G401 (cell line): ENCODE results near the gene RHOF. TPM values are rescaled to one million over a fixed set of nuclear protein-coding genes. Genes with fewer than 3 reads are reported as not detected.
"Not testable (repeated sequence)": the region's sequence is repeated elsewhere in the genome, so short reads cannot be mapped to it uniquely, and the experiment has no call there.

Experiments
- DNase-seq: peaks from one replicate; pipeline ENCODE4 v3.0.0-alpha.2; 2015; ENCODE audit warnings: low spot score
- in situ Hi-C: cut with HindIII; loops from 2 replicates; pipeline ENCODE4 v1.10.0; 2016; ENCODE audit warnings: low sequenced_read_pairs, mixed read lengths
- total RNA-seq: library from RNA; depleted of rRNA; stranded (reverse); fragments of >200 nt; shearing (Covaris generic); gene quantifications from 2 replicates; pipeline ENCODE4 v1.2.3, GENCODE V29; 2014

RHOF gene
- total RNA-seq, 1 experiment from 2014 or later: 35.3 TPM

DNA sequence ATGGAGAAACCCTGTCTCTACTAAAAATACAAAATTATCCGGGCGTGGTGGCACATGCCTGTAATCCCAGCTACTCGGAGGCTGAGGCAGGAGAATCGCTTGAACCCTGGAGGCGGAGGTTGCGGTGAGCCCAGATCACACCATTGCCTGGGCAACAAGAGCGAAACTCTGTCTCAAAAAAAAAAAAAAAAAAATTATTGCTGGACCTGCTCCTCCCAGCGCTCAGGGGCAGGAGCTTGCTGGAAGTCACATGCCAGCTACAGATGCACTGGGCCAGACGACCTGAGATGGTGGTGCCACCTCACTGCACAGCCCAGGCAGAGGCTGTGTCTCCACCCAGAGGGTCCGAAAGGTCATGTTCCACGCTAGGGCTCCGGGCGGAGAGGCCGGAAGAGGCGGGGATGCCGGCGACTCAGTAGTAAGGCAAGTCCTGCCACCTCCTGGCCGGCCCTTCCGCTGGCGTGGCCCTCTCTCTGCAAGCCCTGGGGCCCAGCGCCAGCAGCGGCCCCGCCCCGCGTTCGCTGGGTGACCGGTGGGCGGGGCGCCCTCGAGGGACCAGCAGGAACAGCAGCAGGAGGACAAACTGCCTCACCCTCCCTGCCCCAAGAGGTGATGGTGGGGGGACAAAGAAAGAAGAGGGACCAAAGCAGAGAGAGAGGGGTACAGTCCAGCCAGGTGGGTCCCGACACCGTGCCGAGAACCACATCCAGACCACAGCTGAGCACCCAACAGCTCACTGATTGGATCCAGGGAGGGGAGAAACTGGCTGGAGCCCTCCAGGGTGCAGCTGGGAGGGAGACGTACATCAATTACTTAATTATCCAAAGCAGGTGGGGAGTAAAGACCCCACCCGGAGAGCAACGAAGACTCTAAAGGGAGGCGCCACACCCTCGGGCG is 3.6 kb upstream of the RHOF start:
- in situ Hi-C loops: no loop called here
- DNase-seq: peak; percentile 77

DNA sequence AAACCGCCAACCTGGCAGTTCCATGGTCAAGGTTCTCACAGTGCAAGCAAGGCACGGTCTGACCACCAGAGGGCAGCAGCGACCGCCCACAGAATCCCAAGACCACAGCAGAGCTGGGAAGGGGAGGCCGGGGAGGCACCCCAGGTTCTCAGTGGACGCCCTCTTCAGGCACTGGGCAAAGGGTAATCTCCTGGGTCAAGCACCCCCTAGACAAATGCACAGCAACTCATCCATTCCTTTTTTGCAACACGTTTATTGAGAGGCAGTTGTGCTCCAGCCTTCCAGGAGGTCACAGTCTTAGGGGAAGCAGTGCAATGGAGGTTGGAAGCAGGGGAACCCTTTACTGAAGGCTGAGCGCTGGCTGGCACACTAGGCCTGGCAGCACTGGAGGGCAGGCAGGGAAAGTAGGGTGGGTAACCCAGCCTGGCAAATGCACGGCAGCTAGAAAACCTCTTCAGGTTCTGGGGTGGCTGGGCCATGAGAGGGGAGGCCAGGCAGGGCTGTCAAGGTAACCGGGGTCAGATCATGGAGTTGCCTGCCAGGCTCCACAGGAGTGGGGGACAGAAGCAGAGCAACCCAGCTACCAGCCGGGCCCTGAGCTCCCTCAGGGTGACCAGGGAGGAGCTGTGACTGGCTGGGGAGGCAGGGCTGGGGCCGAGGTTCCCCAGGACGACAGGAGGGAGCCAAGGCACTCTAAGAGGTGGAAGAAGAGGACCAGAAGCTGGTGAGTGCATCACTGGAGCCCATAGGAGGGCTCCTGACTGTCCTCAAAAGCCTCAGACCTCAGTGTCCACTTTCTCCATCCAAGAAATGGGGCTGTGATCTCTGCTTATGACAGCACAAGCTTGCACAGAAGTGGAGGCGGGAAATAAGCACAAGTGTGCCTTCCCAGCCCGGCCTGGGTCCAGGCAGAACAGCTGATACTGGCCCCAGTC is 1.8 kb upstream of the RHOF start:
- peak; percentile 94 for DNase-seq
- in situ Hi-C loops: no loop called here

DNA sequence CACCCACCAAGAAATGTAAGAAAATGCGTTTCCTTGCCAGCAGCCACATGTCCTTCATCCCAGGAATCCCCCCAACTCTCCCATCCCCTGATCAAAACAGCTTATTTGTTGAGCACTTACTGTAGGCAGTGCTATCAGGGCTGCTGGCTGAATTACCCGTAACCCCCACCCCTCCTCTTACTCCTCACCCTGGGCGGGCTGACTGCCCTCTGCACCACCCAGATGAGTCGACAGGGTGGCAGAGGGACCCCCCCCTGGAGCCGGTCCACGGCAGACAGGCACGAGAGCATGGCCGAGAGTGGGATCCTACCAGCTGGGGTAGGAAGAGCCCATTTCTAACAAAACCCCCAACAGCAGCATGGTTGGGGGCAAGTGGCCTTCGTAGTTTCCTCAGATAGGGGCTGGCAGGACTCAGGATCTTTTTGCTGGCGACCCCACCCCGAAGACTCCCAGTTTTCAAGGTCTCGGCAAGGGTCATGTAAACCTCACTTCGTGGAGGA is 1.1 kb upstream of the RHOF start:
- in situ Hi-C loops: no loop called here
- no peak for DNase-seq

GRCh38 chr12:121793838-121794533 is 498 bp upstream of the RHOF start:
- DNase-seq: peak; percentile 93

GRCh38 chr12:121792607-121793439 is 665 bp downstream of the RHOF start:
- in situ Hi-C loops: no loop called here

More at GRCh38 chr12:121793838-121794533, 498 bp upstream of the RHOF start:
- in situ Hi-C loops: no loop called here

GRCh38 chr12:121791671-121792551 is 1.6 kb downstream of the RHOF start:
- in situ Hi-C loops: no loop called here
- no peak for DNase-seq

More at GRCh38 chr12:121792607-121793439, 665 bp downstream of the RHOF start:
- DNase-seq: no peak

GRCh38 chr12:121790785-121791184 is 2.7 kb downstream of the RHOF start:
- DNase-seq, in situ Hi-C loops: not testable (repeated sequence)

DNA sequence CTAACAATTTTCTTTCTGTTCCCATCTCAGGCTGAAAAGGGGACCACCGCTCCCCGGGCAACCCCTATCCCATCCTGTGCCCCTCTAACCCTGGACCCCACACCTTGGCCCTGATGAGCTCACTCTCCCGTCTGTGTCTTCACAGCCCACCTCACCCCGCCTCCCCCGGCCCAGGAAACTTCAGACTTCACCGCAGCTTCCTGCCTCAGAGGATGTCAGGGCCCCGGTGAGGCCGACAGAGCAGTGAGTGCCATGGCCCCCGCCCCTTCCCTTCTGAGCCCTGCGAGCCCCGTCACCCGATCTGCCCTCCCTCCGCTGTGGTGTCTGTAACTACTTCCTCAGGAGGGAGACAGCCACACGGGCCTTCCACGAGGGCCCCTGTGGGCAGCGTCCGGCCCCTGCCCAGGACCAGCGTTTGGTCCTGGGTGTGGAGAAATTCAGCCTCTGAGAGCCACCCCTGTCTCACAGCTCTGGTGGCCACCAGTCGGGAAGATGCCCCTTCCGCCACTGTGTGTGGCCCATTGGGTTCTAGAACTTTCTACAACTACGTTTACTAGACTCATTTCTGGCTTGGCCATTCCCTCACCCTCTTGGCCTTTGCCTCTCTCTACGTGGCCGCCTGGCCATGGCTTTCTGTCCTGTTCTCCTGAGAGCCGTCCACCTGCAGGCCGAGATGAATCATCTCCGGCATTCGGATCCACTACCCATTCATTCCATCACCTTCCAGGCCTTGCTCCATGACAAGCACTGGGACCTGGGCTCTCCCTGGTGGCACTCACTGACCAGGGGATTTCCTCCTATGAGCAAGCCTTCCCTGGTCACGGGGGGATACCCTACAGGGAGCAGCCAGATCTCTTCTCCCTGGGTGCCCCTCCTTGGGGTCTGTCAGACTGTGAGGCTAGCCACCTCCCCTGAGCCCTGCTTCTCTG is 3.4 kb downstream of the RHOF start:
- in situ Hi-C loops: no loop called here
- DNase-seq: no peak

- DNase-seq: no peak
- in situ Hi-C loops: no loop called here
Measured at GRCh38 chr12:121789233-121789781, 4.2 kb downstream of the RHOF start.

GRCh38 chr12:121788176-121788818 is 5.2 kb downstream of the RHOF start:
- no peak for DNase-seq
- in situ Hi-C loops: no loop called here

GRCh38 chr12:121787063-121788025 is 6.1 kb downstream of the RHOF start:
- DNase-seq: no peak
- in situ Hi-C loops: no loop called here

DNA sequence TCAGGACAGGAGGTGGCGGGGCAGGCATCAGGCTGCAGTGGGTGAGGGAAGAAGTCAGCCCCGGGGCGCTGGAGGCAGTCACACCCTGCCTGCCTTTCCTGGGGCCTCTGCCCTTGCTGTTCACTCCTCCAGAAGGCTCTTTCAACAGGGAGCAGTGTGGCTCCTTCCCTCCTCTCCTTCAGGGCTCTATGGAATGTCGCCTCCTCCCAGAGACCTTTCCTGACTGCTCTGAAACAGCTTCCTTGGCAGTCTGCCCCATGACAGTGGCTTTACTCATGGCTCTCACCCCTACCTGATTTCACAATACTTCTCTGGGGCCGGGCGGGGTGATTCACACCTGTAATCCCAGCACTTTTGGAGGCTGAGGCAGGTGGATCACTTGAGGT is 7.1 kb downstream of the RHOF start:
- in situ Hi-C loops: no loop called here
- no peak for DNase-seq

- no peak for DNase-seq
- in situ Hi-C loops: no loop called here
Measured at GRCh38 chr12:121784460-121784859, 9.0 kb downstream of the RHOF start.

DNA sequence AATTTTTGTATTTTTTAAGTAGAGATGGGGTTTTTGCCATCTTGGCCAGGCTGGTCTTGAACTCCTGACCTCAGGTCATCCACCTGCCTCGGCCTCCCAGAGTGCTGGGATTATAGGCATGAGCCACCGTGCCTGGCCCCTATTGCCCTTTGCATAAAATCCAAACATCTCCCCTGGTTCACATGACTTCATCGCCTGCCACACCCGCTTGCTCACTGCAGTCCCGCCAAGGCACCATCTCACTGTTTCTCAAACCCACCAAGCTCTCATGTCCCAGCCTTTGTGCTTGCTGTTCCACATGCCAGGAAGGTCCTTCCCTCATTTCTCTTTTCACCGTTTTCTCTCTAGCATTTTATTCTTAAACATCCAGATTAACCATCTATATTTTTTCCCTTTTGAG is 9.7 kb downstream of the RHOF start:
- in situ Hi-C loops: no loop called here
- no peak for DNase-seq
